HCT116 (cell line): ENCODE measurements around the gene TCERG1L.

ENCODE experiments used
- CEBPB ChIP-seq: IDR thresholded peaks from 2 replicates; pipeline ENCODE4 v1.6.1; 2012; ENCODE audit warnings: low read depth
- EZH2 ChIP-seq: fragments of 200-600 bp; sonication (generic); IDR thresholded peaks from 2 replicates; pipeline ENCODE4 v1.6.1; 2017; ENCODE audit warnings: antibody characterized with exemption, mixed run types
- POLR2A ChIP-seq: IDR thresholded peaks from 2 replicates; pipeline ENCODE4 v1.7.0; 2011; ENCODE audit warnings: borderline replicate concordance; ENCODE audit not compliant: insufficient read depth, insufficient read length; ENCODE audit errors: extremely low read depth
- POLR2AphosphoS5 ChIP-seq: IDR thresholded peaks from 2 replicates; pipeline ENCODE4 v1.6.1; 2011; ENCODE audit warnings: mild to moderate bottlenecking, low read depth, low read length, moderate library complexity
- SIN3A ChIP-seq: IDR thresholded peaks from 2 replicates; pipeline ENCODE4 v1.6.1; 2012; ENCODE audit warnings: low read depth
- TCF7L2 ChIP-seq: IDR thresholded peaks from 2 replicates; pipeline ENCODE4 v1.7.0; 2011; ENCODE audit warnings: borderline replicate concordance, inconsistent platforms; ENCODE audit not compliant: insufficient read depth, insufficient read length; ENCODE audit errors: extremely low read depth
- ZFX ChIP-seq: fragments of 450-650 bp; IDR thresholded peaks from 2 replicates; pipeline ENCODE4 v1.6.1; 2017
- TF ChIP-seq, protein P1 (sequence below), 3 experiments: fragments of 200-600 bp in 1 of 3; sonication (generic) in 1 of 3; IDR thresholded peaks in 2 of 3; conservative IDR thresholded peaks in 1 of 3; 2 replicates each; pipeline ENCODE4 v1.5.1; 2012 to 2017; ENCODE audit warnings: low read depth in 2 of 3, low read length in 2 of 3, antibody characterized with exemption in 1 of 3, borderline replicate concordance in 1 of 3, control low read depth in 1 of 3, mild to moderate bottlenecking in 1 of 3, mixed read lengths in 1 of 3, mixed run types in 1 of 3, moderate library complexity in 1 of 3; ENCODE audit not compliant: insufficient read depth in 1 of 3
- TF ChIP-seq, protein P2 (sequence below): IDR thresholded peaks from 2 replicates; pipeline ENCODE4 v1.6.1; 2012

GRCh38 chr10:131300508-131300907 lies 11.0 kb downstream of the TCERG1L start:
- no peak for TF ChIP-seq POLR2A
- TF ChIP-seq, protein P1, sequence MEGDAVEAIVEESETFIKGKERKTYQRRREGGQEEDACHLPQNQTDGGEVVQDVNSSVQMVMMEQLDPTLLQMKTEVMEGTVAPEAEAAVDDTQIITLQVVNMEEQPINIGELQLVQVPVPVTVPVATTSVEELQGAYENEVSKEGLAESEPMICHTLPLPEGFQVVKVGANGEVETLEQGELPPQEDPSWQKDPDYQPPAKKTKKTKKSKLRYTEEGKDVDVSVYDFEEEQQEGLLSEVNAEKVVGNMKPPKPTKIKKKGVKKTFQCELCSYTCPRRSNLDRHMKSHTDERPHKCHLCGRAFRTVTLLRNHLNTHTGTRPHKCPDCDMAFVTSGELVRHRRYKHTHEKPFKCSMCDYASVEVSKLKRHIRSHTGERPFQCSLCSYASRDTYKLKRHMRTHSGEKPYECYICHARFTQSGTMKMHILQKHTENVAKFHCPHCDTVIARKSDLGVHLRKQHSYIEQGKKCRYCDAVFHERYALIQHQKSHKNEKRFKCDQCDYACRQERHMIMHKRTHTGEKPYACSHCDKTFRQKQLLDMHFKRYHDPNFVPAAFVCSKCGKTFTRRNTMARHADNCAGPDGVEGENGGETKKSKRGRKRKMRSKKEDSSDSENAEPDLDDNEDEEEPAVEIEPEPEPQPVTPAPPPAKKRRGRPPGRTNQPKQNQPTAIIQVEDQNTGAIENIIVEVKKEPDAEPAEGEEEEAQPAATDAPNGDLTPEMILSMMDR (IDR thresholded peaks at IDR 0.05 in 2 of 3, conservative IDR thresholded peaks at IDR 0.05 in 1 of 3; ENCODE audit: borderline replicate concordance in 1 of 3, insufficient read depth in 1 of 3, low read depth in 2 of 3, low read length in 2 of 3), result no peak
- no peak for TF ChIP-seq EZH2
- no peak for TF ChIP-seq POLR2AphosphoS5
- TF ChIP-seq, protein P2, sequence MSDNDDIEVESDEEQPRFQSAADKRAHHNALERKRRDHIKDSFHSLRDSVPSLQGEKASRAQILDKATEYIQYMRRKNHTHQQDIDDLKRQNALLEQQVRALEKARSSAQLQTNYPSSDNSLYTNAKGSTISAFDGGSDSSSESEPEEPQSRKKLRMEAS, result no peak
- no peak for TF ChIP-seq CEBPB
- TF ChIP-seq SIN3A, result no peak
- TF ChIP-seq TCF7L2, result no peak
- no peak for TF ChIP-seq ZFX
